ENCODE measurements around the gene ABR.

Gene ABR

DNA sequence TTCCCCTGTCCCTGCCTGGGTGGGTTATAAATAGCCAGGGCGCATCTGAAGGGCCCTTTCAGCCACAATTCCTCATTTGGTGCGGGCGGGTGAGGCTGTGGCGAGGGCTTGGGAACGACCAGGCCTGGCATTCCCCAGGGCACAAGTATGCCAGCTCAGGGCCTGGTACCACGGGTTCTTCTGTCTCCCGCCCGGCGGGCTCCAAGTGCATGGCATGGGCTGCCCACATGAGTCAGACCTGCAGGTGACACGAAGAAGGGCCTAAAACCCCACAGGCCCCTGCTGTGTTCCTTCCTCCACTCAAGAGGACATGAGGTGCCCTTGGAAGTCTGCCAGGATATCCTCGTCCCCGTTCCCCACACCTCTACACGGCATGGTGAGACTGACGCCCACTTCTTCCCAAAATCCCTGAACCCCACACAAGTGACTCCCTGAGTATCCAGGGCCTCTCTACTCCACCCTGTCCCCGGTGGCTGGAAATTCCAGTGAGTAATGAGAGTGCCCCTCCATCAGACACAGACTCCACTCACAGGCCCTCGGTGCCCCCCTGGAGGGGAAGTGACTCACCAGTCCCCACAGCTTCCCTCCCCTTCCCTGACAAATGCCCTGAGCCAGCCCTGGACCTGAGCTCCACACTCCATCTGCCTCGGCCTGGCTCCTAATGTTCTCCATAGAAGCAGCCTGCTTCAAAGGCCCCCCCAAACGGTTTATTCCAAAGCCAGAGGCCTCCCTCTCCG lies 68.8 kb downstream of the ABR start:
- H3K27ac ChIP-seq, result no peak overlapping the region; the same call in 1 of the 2 replicates

DNA sequence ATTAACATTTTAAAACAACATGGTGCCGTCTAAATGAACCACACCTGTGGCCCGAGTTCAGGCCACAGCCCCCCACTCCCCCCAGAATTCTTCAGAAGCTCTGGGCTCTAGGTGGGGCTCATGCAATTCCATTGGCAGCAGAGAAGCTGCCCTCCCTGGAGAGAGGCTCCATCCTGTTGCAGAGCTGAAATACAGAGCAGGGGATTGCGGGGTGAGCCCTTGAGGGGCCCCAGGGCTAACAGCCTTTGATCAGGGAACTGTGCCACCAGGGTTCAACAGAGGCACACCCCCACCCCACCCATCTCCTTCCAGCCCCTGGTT lies 69.3 kb downstream of the ABR start:
- no peak overlapping the region; the same call in 1 of the 2 replicates for H3K27ac ChIP-seq
- TF ChIP-seq ZFX (IDR thresholded peaks at IDR 0.05; ENCODE audit: borderline replicate concordance), result no peak
- TF ChIP-seq, protein P1, sequence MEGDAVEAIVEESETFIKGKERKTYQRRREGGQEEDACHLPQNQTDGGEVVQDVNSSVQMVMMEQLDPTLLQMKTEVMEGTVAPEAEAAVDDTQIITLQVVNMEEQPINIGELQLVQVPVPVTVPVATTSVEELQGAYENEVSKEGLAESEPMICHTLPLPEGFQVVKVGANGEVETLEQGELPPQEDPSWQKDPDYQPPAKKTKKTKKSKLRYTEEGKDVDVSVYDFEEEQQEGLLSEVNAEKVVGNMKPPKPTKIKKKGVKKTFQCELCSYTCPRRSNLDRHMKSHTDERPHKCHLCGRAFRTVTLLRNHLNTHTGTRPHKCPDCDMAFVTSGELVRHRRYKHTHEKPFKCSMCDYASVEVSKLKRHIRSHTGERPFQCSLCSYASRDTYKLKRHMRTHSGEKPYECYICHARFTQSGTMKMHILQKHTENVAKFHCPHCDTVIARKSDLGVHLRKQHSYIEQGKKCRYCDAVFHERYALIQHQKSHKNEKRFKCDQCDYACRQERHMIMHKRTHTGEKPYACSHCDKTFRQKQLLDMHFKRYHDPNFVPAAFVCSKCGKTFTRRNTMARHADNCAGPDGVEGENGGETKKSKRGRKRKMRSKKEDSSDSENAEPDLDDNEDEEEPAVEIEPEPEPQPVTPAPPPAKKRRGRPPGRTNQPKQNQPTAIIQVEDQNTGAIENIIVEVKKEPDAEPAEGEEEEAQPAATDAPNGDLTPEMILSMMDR (IDR thresholded peaks at IDR 0.05), result no peak

More for the DNA sequence above, 68.8 kb downstream of the ABR start:
- TF ChIP-seq, protein P1 (IDR thresholded peaks at IDR 0.05), result no peak
- TF ChIP-seq ZFX (IDR thresholded peaks at IDR 0.05; ENCODE audit: borderline replicate concordance), result no peak

DNA sequence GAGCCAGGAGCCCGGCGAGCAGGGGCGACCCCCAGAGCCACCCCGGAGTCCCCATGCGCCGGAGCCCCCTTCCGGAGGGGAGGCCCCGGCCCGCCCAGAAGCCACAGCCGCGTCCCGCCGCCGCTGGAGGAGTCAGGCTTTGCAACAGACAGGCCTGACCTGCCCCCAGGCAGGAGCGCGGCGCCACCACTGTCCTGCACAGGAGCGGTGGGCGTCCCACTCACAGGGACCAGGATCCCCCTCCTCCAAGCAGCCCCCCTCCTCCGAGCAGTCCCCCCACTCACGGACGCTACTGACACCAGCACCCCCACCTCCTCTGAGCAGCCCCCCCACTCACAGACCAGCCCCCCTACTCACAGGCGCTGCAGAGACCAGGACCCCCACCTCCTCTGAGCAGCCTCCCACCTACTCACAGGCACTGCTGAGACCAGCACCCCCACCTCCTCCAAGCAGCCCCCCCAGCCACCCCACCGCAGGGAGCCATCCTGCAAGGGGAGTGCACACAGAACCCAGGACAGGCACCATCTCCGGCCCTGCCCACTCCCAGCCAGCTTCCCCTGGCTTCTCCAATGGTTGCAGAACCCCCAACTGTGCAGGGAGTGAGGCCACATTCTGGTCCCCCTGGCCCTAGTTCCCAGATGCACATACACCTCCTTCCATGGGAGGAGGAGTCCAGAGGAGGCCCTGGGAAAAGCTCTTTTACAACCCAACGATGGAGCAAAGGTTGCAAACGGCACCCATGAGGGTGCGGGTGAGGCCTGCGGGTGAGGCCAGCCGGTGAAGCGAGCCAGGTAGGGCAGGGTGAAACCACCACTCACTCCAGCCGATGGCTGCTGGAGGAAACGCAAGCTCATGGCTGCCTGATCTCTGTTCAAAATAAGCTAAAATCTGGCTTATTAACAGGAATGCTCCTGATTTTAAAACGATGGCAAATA lies 69.9 kb downstream of the ABR start:
- TF ChIP-seq, protein P1 (IDR thresholded peaks at IDR 0.05), result no peak
- no peak for TF ChIP-seq ZFX (IDR thresholded peaks at IDR 0.05; ENCODE audit: borderline replicate concordance)
- H3K27ac ChIP-seq, result peak overlapping the region; percentile 63

DNA sequence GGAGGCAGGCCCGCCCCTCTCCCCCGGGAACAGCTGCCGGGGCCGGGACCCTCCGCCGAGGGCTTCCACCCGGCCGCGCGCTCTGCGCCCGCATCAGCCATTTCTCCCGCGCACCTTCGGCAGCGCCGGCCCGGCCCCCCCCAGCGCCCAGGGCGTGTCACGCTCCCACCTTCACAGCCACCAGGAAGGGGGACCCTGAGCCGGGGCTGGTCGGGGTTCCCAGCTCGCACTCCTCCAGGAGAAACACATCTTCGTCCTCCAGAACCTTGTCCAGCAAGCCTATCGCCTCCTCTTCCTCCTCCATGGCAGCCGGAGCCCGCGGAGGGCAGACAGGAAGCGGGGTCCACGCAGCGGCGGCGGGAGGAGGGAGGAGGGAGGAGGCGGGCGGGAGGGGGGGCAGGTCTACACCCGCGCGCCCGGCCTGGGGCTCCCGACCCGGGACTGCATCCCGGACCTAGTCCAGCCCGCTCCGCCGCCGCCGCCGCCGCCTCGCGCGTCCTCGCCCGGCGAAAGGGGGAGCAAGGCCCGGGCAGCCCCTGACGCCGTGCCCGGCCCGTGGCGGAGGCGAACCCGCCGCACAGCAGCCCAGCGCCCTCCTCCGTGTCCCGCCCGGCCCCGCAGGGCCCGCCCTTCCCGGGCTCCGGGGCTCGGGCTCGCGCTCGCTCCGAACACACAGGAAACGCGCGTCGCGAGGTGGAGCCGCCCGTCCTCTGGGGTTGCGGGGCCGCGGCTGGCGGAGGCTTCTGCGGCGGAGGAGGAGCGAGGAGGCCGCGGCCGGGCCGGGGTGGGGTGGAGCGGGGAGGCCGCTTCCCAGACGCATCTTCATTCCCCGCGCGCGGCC lies 70.8 kb downstream of the ABR start:
- TF ChIP-seq, protein P1 (IDR thresholded peaks at IDR 0.05), result no peak
- TF ChIP-seq ZFX (IDR thresholded peaks at IDR 0.05; ENCODE audit: borderline replicate concordance), result no peak
- H3K27ac ChIP-seq, result peak overlapping the region; percentile 63

DNA sequence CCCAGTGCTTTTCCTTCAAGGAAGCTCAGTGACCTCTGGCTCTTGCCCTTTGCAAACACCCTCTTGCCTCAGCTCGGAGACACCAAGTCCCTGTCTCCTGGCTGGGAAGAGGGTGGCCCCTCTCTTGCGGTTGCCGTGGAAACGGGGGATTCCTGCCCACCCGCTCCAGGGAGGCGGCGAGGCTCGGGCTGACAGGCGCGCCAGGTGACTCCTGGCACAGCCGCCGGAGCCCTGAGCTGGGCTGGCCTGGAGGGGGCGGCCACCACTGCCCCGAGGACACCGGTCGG lies 71.4 kb downstream of the ABR start:
- no peak for TF ChIP-seq ZFX (IDR thresholded peaks at IDR 0.05; ENCODE audit: borderline replicate concordance)
- TF ChIP-seq, protein P1 (IDR thresholded peaks at IDR 0.05), result no peak
- peak overlapping the region; percentile 63 for H3K27ac ChIP-seq

DNA sequence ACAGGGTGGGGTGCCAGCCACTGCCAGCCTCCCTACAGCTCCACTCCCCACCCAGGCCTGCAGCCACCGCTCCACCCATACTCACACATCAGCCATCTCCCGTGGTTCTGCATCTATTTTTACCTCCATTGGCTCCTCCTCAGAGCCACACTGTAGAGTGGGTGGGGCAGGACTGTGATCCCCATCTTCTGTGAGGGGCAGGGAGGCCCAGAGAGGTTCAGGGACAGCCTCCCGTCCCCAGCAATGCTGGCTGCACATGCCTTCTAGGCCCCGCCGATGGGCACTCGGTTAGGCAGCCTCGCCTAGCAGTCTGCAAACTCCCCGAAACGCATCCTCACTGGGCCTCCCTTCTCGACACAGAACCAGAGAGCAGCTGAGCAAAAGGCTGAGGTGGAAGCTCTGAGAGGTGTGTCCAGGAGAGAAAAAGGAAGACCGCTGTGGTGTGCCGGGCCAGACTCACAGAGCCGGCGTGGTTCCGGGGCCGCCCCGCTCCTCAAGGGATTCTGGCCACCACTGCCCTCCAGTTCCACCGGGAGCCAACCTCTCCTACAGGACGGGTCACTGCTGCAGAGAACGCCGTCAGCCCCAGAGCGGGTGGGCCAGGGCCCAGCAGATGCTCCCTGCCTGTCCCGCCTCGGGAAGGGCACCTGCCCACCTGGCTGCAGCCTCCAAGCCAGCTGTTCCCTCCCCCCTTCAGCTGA lies 71.9 kb downstream of the ABR start:
- no peak for TF ChIP-seq ZFX (IDR thresholded peaks at IDR 0.05; ENCODE audit: borderline replicate concordance)
- TF ChIP-seq, protein P1 (IDR thresholded peaks at IDR 0.05), result no peak
- peak overlapping the region; percentile 63 for H3K27ac ChIP-seq

All from 22Rv1 (cell line).